PC-3 (cell line): ENCODE results near the gene CAMTA1. TPM values are rescaled to one million over a fixed set of nuclear protein-coding genes. Genes with fewer than 3 reads are reported as not detected.
A peak's percentile ranks its signal among the peaks of the same experiment; 100 is the strongest.
"Not testable (repeated sequence)": the region's sequence is repeated elsewhere in the genome, so short reads cannot be mapped to it uniquely, and the experiment has no call there.

Experiments used
- ATAC-seq: fragments of 200-7000 bp; cut with Tn5 transposase; 2 replicates; pipeline ENCODE4 v1.9.1; 2020; ENCODE audit warnings: mild to moderate bottlenecking, moderate library complexity
- BruUV-seq: library from RNA; stranded (reverse); fragments of 400-500 nt; replicated peaks from 2 replicates; lab custom pipeline; 2021; lab: Mats Ljungman, UMichigan
- CTCF ChIA-PET: fragments of 300-600 bp; sonication (Branson Sonifier 250); formaldehyde crosslinking; loops from one replicate; lab custom pipeline; 2022; ENCODE audit warnings: antibody characterized with exemption; lab: Charles Lee
- POLR2A ChIA-PET: fragments of 300-600 bp; sonication (Branson Sonifier 250); formaldehyde crosslinking; loops from one replicate; lab custom pipeline; 2022; ENCODE audit warnings: antibody characterized with exemption; ENCODE audit not compliant: unreplicated experiment; lab: Charles Lee
- DNase-seq: peaks from one replicate; pipeline ENCODE4 v3.0.0-alpha.2; 2015
- H2AFZ ChIP-seq: fragments of 300-600 bp; sonication (generic); 2 replicates; pipeline ENCODE4 v1.6.0; 2016; ENCODE audit warnings: antibody characterized with exemption, low read length
- H3F3A ChIP-seq: fragments of 300-600 bp; sonication (generic); one replicate; pipeline ENCODE4 v1.6.0; 2017; ENCODE audit warnings: antibody characterized with exemption, low read length, control low read depth, mild to moderate bottlenecking; ENCODE audit not compliant: unreplicated experiment
- H3K27ac ChIP-seq: fragments of 300-600 bp; sonication (generic); 2 replicates; pipeline ENCODE4 v1.5.1; 2016; ENCODE audit warnings: mild to moderate bottlenecking, low read length
- H3K27me3 ChIP-seq: fragments of 300-600 bp; sonication (generic); 2 replicates; pipeline ENCODE4 v1.6.1; 2016; ENCODE audit warnings: low read length, mixed read lengths
- H3K36me3 ChIP-seq: fragments of 300-600 bp; sonication (generic); 2 replicates; pipeline ENCODE4 v1.6.1; 2016; ENCODE audit warnings: low read depth, mixed run types, low read length, mixed read lengths
- H3K4me1 ChIP-seq: fragments of 300-600 bp; sonication (generic); 2 replicates; pipeline ENCODE4 v1.5.1; 2016; ENCODE audit warnings: low read length; ENCODE audit not compliant: insufficient read depth
- H3K4me2 ChIP-seq: fragments of 300-600 bp; sonication (generic); 2 replicates; pipeline ENCODE4 v1.6.0; 2016; ENCODE audit warnings: low read length
- H3K4me3 ChIP-seq: fragments of 300-600 bp; sonication (generic); 2 replicates; pipeline ENCODE4 v1.5.1; 2016; ENCODE audit warnings: mild to moderate bottlenecking, low read length, mixed read lengths
- H3K79me2 ChIP-seq: fragments of 300-600 bp; sonication (generic); 2 replicates; pipeline ENCODE4 v1.6.1; 2017; ENCODE audit warnings: low read length, mixed read lengths
- H3K9ac ChIP-seq: fragments of 300-600 bp; sonication (generic); 2 replicates; pipeline ENCODE4 v1.6.0; 2016; ENCODE audit warnings: mild to moderate bottlenecking, low read length
- H3K9me2 ChIP-seq: fragments of 300-600 bp; sonication (generic); replicated peaks from 2 replicates; pipeline ENCODE4 v1.6.1; 2016; ENCODE audit warnings: mixed run types, low read length, mixed read lengths
- H3K9me3 ChIP-seq: fragments of 300-600 bp; sonication (generic); 2 replicates; pipeline ENCODE4 v1.6.1; 2016; ENCODE audit warnings: low read length, mixed read lengths
- H4K20me1 ChIP-seq: fragments of 300-600 bp; sonication (generic); 2 replicates; pipeline ENCODE4 v1.6.1; 2016; ENCODE audit warnings: low read length, mixed read lengths
- EZH2 ChIP-seq: fragments of 300-600 bp; sonication (generic); IDR thresholded peaks from one replicate; pipeline ENCODE4 v1.6.1; 2017; ENCODE audit warnings: antibody characterized with exemption, mild to moderate bottlenecking, low read length; ENCODE audit not compliant: unreplicated experiment
- EZH2phosphoT487 ChIP-seq: fragments of 300-600 bp; sonication (generic); IDR thresholded peaks from 2 replicates; pipeline ENCODE4 v1.6.1; 2018; ENCODE audit warnings: mild to moderate bottlenecking, antibody characterized with exemption, low read length, borderline replicate concordance
- intact Hi-C: fragments of 100-400 bp; cut with micrococcal nuclease; formaldehyde crosslinking; loops from 2 replicates; pipeline ENCODE4 v1.9.0; 2023
- total RNA-seq: library from RNA; depleted of rRNA; stranded (reverse); fragments of >200 nt; gene quantifications from 2 replicates; pipeline ENCODE4 v1.2.3, GENCODE V29; 2014
- TF ChIP-seq, protein P1 (sequence below): fragments of 300-600 bp; sonication (generic); conservative IDR thresholded peaks from 2 replicates; pipeline ENCODE4 v1.5.1; 2017; ENCODE audit warnings: antibody characterized with exemption, low read depth, mild to moderate bottlenecking, low read length

CAMTA1 gene
- total RNA-seq, 1 experiment from 2014 or later = 40.8 TPM

GRCh38 chr1:7378346-7379130 is 593.3 kb downstream of the CAMTA1 start:
- H3K27me3 ChIP-seq = peaks cover 13% of the 10 kb centered on the region; the same call in 1 of the 2 replicates
- H3K79me2 ChIP-seq = no peaks in the 10 kb centered on the region
- no peaks in the 10 kb centered on the region for H4K20me1 ChIP-seq
- TF ChIP-seq EZH2phosphoT487 = no peak
- no peak for TF ChIP-seq EZH2
- TF ChIP-seq, protein P1, sequence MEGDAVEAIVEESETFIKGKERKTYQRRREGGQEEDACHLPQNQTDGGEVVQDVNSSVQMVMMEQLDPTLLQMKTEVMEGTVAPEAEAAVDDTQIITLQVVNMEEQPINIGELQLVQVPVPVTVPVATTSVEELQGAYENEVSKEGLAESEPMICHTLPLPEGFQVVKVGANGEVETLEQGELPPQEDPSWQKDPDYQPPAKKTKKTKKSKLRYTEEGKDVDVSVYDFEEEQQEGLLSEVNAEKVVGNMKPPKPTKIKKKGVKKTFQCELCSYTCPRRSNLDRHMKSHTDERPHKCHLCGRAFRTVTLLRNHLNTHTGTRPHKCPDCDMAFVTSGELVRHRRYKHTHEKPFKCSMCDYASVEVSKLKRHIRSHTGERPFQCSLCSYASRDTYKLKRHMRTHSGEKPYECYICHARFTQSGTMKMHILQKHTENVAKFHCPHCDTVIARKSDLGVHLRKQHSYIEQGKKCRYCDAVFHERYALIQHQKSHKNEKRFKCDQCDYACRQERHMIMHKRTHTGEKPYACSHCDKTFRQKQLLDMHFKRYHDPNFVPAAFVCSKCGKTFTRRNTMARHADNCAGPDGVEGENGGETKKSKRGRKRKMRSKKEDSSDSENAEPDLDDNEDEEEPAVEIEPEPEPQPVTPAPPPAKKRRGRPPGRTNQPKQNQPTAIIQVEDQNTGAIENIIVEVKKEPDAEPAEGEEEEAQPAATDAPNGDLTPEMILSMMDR = no peak
- H3K9me3 ChIP-seq = no peaks in the 10 kb centered on the region
- ATAC-seq (no peak), DNase-seq (no peak)
- no peak overlapping the region for H3K9ac ChIP-seq
- no peaks in the 10 kb centered on the region for H3K36me3 ChIP-seq
- H2AFZ ChIP-seq = no peak overlapping the region
- no peak overlapping the region for H3K27ac ChIP-seq
- ChIA-PET POLR2A (no interaction called here), CTCF (no interaction called here)
- BruUV-seq = no TSS peak
- intact Hi-C loops = no loop called here
- H3K9me2 ChIP-seq = no peaks in the 10 kb centered on the region
- H3K4me3 ChIP-seq = no peak overlapping the region
- H3K4me1 ChIP-seq = peaks cover 10% of the 10 kb centered on the region; the same call in 1 of the 2 replicates
- no peaks in the 10 kb centered on the region for H3F3A ChIP-seq
- H3K4me2 ChIP-seq = peak overlapping the region; percentile 33

- Histone ChIP-seq H2AFZ (peak overlapping the region; percentile 51), H3K4me1 (peaks cover 10% of the 10 kb centered on the region; the same call in 1 of the 2 replicates), H3K36me3 (no peaks in the 10 kb centered on the region), H3K4me2 (peak overlapping the region; percentile 33), H3K9me3 (no peaks in the 10 kb centered on the region), H3K27ac (no peak overlapping the region), H3F3A (no peaks in the 10 kb centered on the region), H3K4me3 (no peak overlapping the region), H3K9me2 (no peaks in the 10 kb centered on the region), H3K27me3 (0 out of 2 replicates have a peak, but pooled peaks cover 4% of the 10 kb centered on the region), H3K79me2 (no peaks in the 10 kb centered on the region), H4K20me1 (no peaks in the 10 kb centered on the region), H3K9ac (0 out of 2 replicates have a peak overlapping the region, but pooled peaks have one; percentile 8)
- BruUV-seq = no TSS peak
- intact Hi-C loops = no loop called here
- ATAC-seq (peak; percentile 55; the same call in 1 of the 2 replicates), DNase-seq (peak; percentile 45)
- ChIA-PET CTCF (no interaction called here), POLR2A (interaction anchor here (0.6 kb wide), 1 partner anchor 37 kb away, joined by 4 read pairs; no protein-coding TSS in a partner anchor)
- TF ChIP-seq, protein P1 = no peak
- TF ChIP-seq EZH2 (no peak), EZH2phosphoT487 (no peak)
Measured at GRCh38 chr1:7379441-7379971, 594.3 kb downstream of the CAMTA1 start.

DNA sequence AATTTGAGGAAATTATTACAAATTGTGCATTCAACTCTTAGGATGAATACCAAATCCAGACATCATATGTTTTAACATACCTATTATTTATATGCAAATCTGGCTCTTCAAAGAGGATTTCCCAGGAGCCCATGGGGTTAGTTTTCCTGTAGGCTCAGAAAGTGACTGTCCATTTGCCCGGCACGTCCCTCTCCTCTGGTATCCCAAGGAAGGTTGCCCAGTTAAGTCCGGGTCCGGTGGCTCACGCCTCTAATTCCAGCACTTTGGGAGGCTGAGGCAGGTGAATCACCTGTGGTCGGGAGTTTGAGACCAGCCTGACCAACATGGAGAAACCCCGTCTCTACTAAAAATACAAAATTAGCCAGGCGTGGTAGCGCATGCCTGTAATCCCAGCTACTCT is 594.8 kb downstream of the CAMTA1 start:
- H3K36me3 ChIP-seq = not testable (repeated sequence)

More for the DNA sequence above, 594.8 kb downstream of the CAMTA1 start:
- BruUV-seq, H3F3A ChIP-seq, H3K9me3 ChIP-seq, H3K27me3 ChIP-seq, H3K4me2 ChIP-seq, ATAC-seq, DNase-seq, H3K9ac ChIP-seq, H3K9me2 ChIP-seq, CTCF ChIA-PET, H3K4me1 ChIP-seq, H3K27ac ChIP-seq, H3K79me2 ChIP-seq, H2AFZ ChIP-seq, POLR2A ChIA-PET, H4K20me1 ChIP-seq, intact Hi-C loops, H3K4me3 ChIP-seq: not testable (repeated sequence)
